Endothelial cell of umbilical vein (primary cell): Measurements from ENCODE around the gene CLIC1. TPM values are rescaled to one million over a fixed set of nuclear protein-coding genes. Genes with fewer than 3 reads are reported as not detected.

ENCODE experiments used
- BruUV-seq: library from RNA; stranded (reverse); fragments of 400-500 nt; replicated peaks from 2 replicates; lab custom pipeline; 2021; lab: Mats Ljungman, UMichigan
- CTCF ChIA-PET: fragments of 300-600, 350-600 bp; sonication (Branson Sonifier 250); formaldehyde crosslinking; loops from one replicate; lab custom pipeline; 2021; ENCODE audit warnings: antibody characterized with exemption, inconsistent platforms; lab: Charles Lee
- POLR2A ChIA-PET: fragments of 300-600, 350-600 bp; sonication (Branson Sonifier 250); formaldehyde crosslinking; loops from one replicate; lab custom pipeline; 2021; ENCODE audit warnings: antibody characterized with exemption, inconsistent platforms; lab: Charles Lee
- DNase-seq: peaks from one replicate; pipeline ENCODE4 v3.0.0-alpha.2; 2011; ENCODE audit warnings: low read depth, low spot score
- FAIRE-seq: peaks from 2 replicates; lab custom pipeline; 2011; peaks lifted over from hg19 to GRCh38; lab: Jason Lieb, UNC
- H2AFZ ChIP-seq: 2 replicates; pipeline ENCODE4 v1.6.0; 2012; ENCODE audit warnings: low read depth, low read length, control low read depth, inconsistent platforms
- H3K27ac ChIP-seq: 2 replicates; pipeline ENCODE4 v1.5.1; 2011; ENCODE audit warnings: low read depth, mild to moderate bottlenecking, control low read depth, low read length, moderate library complexity; ENCODE audit not compliant: insufficient read depth
- H3K27me3 ChIP-seq, 2 experiments: 2 replicates each; pipeline versions ENCODE4 v1.6.0 to v1.6.1; 2011; ENCODE audit warnings: low read length in 2 of 2, mixed read lengths in 1 of 2; ENCODE audit not compliant: control insufficient read depth in 2 of 2, insufficient read depth in 2 of 2
- H3K36me3 ChIP-seq, 2 experiments: 2 replicates in 1 of 2; 3 replicates in 1 of 2; pipeline ENCODE4 v1.5.1; 2011; ENCODE audit warnings: low read length in 2 of 2, mild to moderate bottlenecking in 1 of 2, moderate library complexity in 1 of 2; ENCODE audit not compliant: control insufficient read depth in 2 of 2, insufficient read depth in 2 of 2; ENCODE audit errors: extremely low read depth in 1 of 2
- H3K4me1 ChIP-seq: 3 replicates; pipeline ENCODE4 v1.5.1; 2011; ENCODE audit warnings: mild to moderate bottlenecking, low read length; ENCODE audit not compliant: control insufficient read depth, insufficient read depth; ENCODE audit errors: extremely low read depth
- H3K4me2 ChIP-seq: 2 replicates; pipeline ENCODE4 v1.6.1; 2011; ENCODE audit warnings: low read length, control low read depth, mixed read lengths; ENCODE audit not compliant: insufficient read depth
- H3K4me3 ChIP-seq, 3 experiments: fragments of 200-600 bp in 1 of 3; sonication (generic), shearing (Covaris generic) in 1 of 3; replicated peaks in 1 of 3; 2 replicates each; pipeline ENCODE4 v1.5.1; 2011 to 2016; ENCODE audit warnings: control low read depth in 3 of 3, low read length in 3 of 3, mild to moderate bottlenecking in 2 of 3, inconsistent platforms in 1 of 3, low read depth in 1 of 3, moderate library complexity in 1 of 3; ENCODE audit not compliant: insufficient read depth in 1 of 3
- H3K79me2 ChIP-seq: 2 replicates; pipeline ENCODE4 v1.6.0; 2012; ENCODE audit warnings: low read length, inconsistent platforms; ENCODE audit not compliant: control insufficient read depth, insufficient read depth
- H3K9ac ChIP-seq: replicated peaks from 2 replicates; pipeline ENCODE3; 2011; ENCODE audit warnings: low read length, control low read depth; ENCODE audit not compliant: insufficient read depth; ENCODE audit errors: extremely low read depth
- H3K9me1 ChIP-seq: replicated peaks from 3 replicates; pipeline ENCODE4 v1.6.0; 2011; ENCODE audit warnings: mild to moderate bottlenecking, low read length; ENCODE audit not compliant: control insufficient read depth, insufficient read depth; ENCODE audit errors: extremely low read depth
- H3K9me3 ChIP-seq: replicated peaks from 2 replicates; pipeline ENCODE4 v1.5.1; 2012; ENCODE audit warnings: low read length, inconsistent platforms; ENCODE audit not compliant: control insufficient read depth, insufficient read depth
- H4K20me1 ChIP-seq: replicated peaks from 2 replicates; pipeline ENCODE3; 2011; ENCODE audit warnings: mild to moderate bottlenecking, low read length; ENCODE audit not compliant: control insufficient read depth, insufficient read depth; ENCODE audit errors: extremely low read depth
- CTCF ChIP-seq, 2 donors: IDR thresholded peaks; 1 replicate in 1 of 2; 2 replicates in 1 of 2; pipeline ENCODE4 v1.5.1; 2011; ENCODE audit warnings: low read length in 2 of 2, mild to moderate bottlenecking in 2 of 2, moderate library complexity in 2 of 2, control low read depth in 1 of 2, inconsistent platforms in 1 of 2, low read depth in 1 of 2; ENCODE audit not compliant: insufficient read depth in 1 of 2; ENCODE audit errors: extremely low read depth in 1 of 2
- FOS ChIP-seq: IDR thresholded peaks from 2 replicates; pipeline ENCODE4 v1.6.1; 2011; ENCODE audit warnings: mild to moderate bottlenecking, low read length, moderate library complexity, borderline replicate concordance; ENCODE audit not compliant: insufficient read depth
- JUN ChIP-seq: IDR thresholded peaks from 2 replicates; pipeline ENCODE4 v1.6.1; 2011; ENCODE audit warnings: borderline replicate concordance, low read depth; ENCODE audit not compliant: insufficient read length, insufficient read depth
- MAX ChIP-seq: IDR thresholded peaks from 2 replicates; pipeline ENCODE4 v1.6.1; 2011; ENCODE audit not compliant: insufficient read depth, insufficient read length
- MYC ChIP-seq: IDR thresholded peaks from one replicate; pipeline ENCODE4 v1.6.1; 2011; ENCODE audit warnings: mild to moderate bottlenecking, low read depth, low read length
- POLR2A ChIP-seq: IDR thresholded peaks from 2 replicates; pipeline ENCODE4 v1.6.1; 2012; ENCODE audit warnings: low read depth, mild to moderate bottlenecking, control low read depth, low read length
- dilution Hi-C: fragments of 300-500 bp; cut with MboI; formaldehyde crosslinking; loops from one replicate; pipeline ENCODE4 v1.15.0; 2019; ENCODE audit warnings: low sequenced_read_pairs; ENCODE audit not compliant: extremely low pct_ligation_motif_present
- intact Hi-C: fragments of 100-400 bp; cut with micrococcal nuclease; formaldehyde crosslinking; loops from one replicate; pipeline ENCODE4 v1.10.0; 2022
- polyA plus RNA-seq, 4 experiments: library from polyadenylated mRNA; depleted of rRNA in 3 of 4; stranded (reverse) in 3 of 4; unstranded in 1 of 4; fragments of >200 nt; gene quantifications; 2 replicates each; pipeline versions ENCODE4 v1.2.1 to v1.2.3, GENCODE V29; 2011 to 2012; ENCODE audit warnings: missing spikeins in 1 of 4
- total RNA-seq: library from RNA; stranded (reverse); gene quantifications from 2 replicates; pipeline ENCODE4 v1.2.3, GENCODE V29; 2021

The CLIC1 gene
- total and polyA plus RNA-seq, 2 donors (not counting 3 experiments of a cell fraction or from before 2014, with no cell fraction given): 543 to 578 TPM

GRCh38 chr6:31691564-31692108, 44.7 kb downstream of the CLIC1 start:
- Histone ChIP-seq H3K79me2 (no peaks in the 10 kb centered on the region), H3K36me3 (peaks cover 6 to 44% of the 10 kb centered on the region in 2 experiments), H3K9me3 (no peaks in the 10 kb centered on the region), H3K27ac (no peak overlapping the region), H3K9ac (no peak overlapping the region), H3K9me1 (no peaks in the 10 kb centered on the region), H3K4me1 (peaks cover 10% of the 10 kb centered on the region), H3K27me3 (no peaks in the 10 kb centered on the region), H3K4me2 (no peak overlapping the region), H2AFZ (no peak overlapping the region), H4K20me1 (no peaks in the 10 kb centered on the region), H3K4me3 (no peak overlapping the region)
- dilution Hi-C loops (no loop called here), intact Hi-C loops (no loop called here)
- DNase-seq: no peak
- BruUV-seq: no TSS peak
- ChIA-PET POLR2A (interaction anchor here (1.5 kb wide), 1 partner anchor 136 kb away, joined by 4 read pairs; the partner anchor contains the start of gene HSPA1B), CTCF (interaction anchor here (2.1 kb wide), 1 partner anchor 115 kb away, joined by 5 read pairs; the partner anchor contains the start of gene LSM2)
- no peak for TF ChIP-seq JUN
- no peak for TF ChIP-seq MYC
- no peak for TF ChIP-seq MAX
- FAIRE-seq: no peak

GRCh38 chr6:31691078-31691463, 45.3 kb downstream of the CLIC1 start:
- CTCF ChIA-PET: interaction anchor here (1.1 to 2.1 kb wide), 6 partner anchors 20 to 139 kb away, joined by 3 to 8 read pairs (median 6); partner anchors contain the start of gene LSM2
- FAIRE-seq (no peak), DNase-seq (no peak)
- Histone ChIP-seq H3K4me1 (peaks cover 10% of the 10 kb centered on the region), H3K27ac (no peak overlapping the region), H3K9ac (no peak overlapping the region), H3K9me3 (no peaks in the 10 kb centered on the region), H3K36me3 (peaks cover 6 to 48% of the 10 kb centered on the region in 2 experiments), H3K4me3 (no peak overlapping the region), H3K9me1 (no peaks in the 10 kb centered on the region), H4K20me1 (no peaks in the 10 kb centered on the region), H3K27me3 (no peaks in the 10 kb centered on the region), H2AFZ (no peak overlapping the region), H3K79me2 (no peaks in the 10 kb centered on the region), H3K4me2 (no peak overlapping the region)
- dilution Hi-C loops: no loop called here
- TF ChIP-seq FOS: no peak
- no peak for TF ChIP-seq CTCF (IDR thresholded peaks at IDR 0.05; ENCODE audit: extremely low read depth in 1 of 2, insufficient read depth in 1 of 2, low read depth in 1 of 2, low read length in 2 of 2)
- no peak for TF ChIP-seq MAX
- TF ChIP-seq JUN: no peak
- TF ChIP-seq POLR2A: no peak
- no TSS peak for BruUV-seq
- POLR2A ChIA-PET: interaction anchor here (1.5 kb wide), 1 partner anchor 136 kb away, joined by 4 read pairs; the partner anchor contains the start of gene HSPA1B
- intact Hi-C loops: no loop called here
